ENCODE measurements around the gene PSMD1.

Gene PSMD1

DNA sequence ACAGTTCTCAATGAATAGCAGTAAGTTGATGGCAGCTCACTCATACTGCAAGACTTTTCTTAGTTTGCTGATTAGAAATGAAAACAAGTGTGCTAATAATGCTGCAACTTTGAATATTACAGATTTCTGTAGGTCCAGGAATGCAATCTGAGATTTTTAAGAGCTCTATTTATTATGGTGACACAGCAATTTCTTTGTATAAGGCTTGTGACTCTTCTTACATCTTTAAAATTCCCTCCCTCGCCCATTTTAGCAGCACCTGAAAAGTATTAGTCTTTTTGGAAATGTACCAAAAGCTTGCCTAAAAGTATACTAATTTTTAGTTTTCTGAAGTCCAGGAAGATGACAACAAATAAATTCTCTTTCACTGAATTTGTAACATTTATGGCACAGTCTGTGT lies 72.5 kb downstream of the PSMD1 start:
- Histone ChIP-seq H4K12ac (ENCODE audit: low read depth, low read length) (no peak overlapping the region), H3K4me1 (ENCODE audit: control insufficient read depth in 1 of 2, insufficient read depth in 2 of 2, low read length in 2 of 2) (no peaks in the 10 kb centered on the region), H2AFZ (ENCODE audit: insufficient read depth, low read length, poor library complexity) (no peak overlapping the region), H3K79me2 (ENCODE audit: control insufficient read depth, insufficient read depth, low read length, poor library complexity) (no peaks in the 10 kb centered on the region), H3K14ac (ENCODE audit: low read length) (no peak overlapping the region), H2BK120ac (ENCODE audit: insufficient read depth, low read length, poor library complexity) (no peak overlapping the region), H3K36me3 (ENCODE audit: control insufficient read depth in 1 of 2, insufficient read depth in 2 of 2, low read length in 2 of 2) (peaks cover 2 to 3% of the 10 kb centered on the region in 2 experiments), H4K8ac (ENCODE audit: low read depth, low read length) (no peak overlapping the region), H3K4ac (ENCODE audit: low read depth, low read length) (no peak overlapping the region), H2BK12ac (ENCODE audit: low read length) (no peak overlapping the region), H3K23ac (ENCODE audit: low read length) (no peak overlapping the region), H2AK5ac (ENCODE audit: low read length) (no peak overlapping the region), H3K9me3 (ENCODE audit: insufficient read depth, low read depth, low read length) (no peaks in the 10 kb centered on the region), H3K27ac (ENCODE audit: low read depth, low read length) (no peak overlapping the region), H3K9ac (ENCODE audit: low read length) (no peak overlapping the region), H2BK5ac (ENCODE audit: low read depth, low read length, poor library complexity) (no peak overlapping the region), H3K18ac (ENCODE audit: low read length) (no peak overlapping the region), H3K4me3 (ENCODE audit: low read depth, low read length) (no peak overlapping the region), H3K4me2 (ENCODE audit: low read length) (no peak overlapping the region), H4K91ac (ENCODE audit: low read depth, low read length) (no peak overlapping the region), H3K27me3 (ENCODE audit: insufficient read depth, low read length) (no peaks in the 10 kb centered on the region), H3K79me1 (ENCODE audit: low read length) (no peaks in the 10 kb centered on the region)
- WGBS (ENCODE audit: extremely low coverage, insufficient coverage, insufficient read length), result no CpG with 5 or more reads among the region's 1 CpG
- DNase-seq, result no peak

DNA sequence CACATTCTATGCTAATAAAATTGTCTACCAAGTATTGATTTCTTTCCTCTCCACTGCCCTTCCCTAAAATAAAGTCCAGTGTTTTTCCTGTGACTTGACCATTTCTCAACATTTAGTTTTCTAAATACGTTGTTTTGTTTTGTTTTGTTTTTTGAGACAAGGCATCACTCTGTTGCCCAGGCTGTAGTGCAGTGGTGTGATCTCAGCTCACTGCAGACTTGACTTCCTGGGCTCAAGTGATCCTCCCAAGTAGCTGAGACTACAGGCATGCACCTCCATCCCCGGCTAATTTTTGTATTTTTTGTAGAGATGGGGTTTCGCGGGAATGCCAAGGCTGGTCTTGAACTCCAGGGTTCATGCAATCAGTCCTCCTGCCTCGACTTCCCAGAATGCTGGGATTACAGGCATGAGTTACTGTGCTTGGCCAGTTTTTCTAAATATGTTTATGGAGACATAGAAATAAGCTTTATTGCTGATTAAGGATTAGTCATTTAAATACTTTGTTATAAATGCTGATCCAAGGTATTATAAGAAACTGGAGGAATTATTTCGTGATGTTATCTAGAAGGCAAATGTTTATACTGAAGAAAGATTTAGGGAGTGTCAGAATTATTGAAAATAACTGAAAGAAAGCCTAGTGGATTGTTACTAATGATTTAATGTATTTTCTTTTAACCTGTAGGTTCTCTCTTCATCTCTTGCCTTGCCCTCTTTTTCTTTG lies 73.8 kb downstream of the PSMD1 start:
- Histone ChIP-seq H3K79me2 (ENCODE audit: control insufficient read depth, insufficient read depth, low read length, poor library complexity) (no peaks in the 10 kb centered on the region), H4K91ac (ENCODE audit: low read depth, low read length) (no peak overlapping the region), H3K27ac (ENCODE audit: low read depth, low read length) (no peak overlapping the region), H3K36me3 (ENCODE audit: control insufficient read depth in 1 of 2, insufficient read depth in 2 of 2, low read length in 2 of 2) (peaks cover 2 to 3% of the 10 kb centered on the region in 2 experiments), H3K23ac (ENCODE audit: low read length) (no peak overlapping the region), H2BK5ac (ENCODE audit: low read depth, low read length, poor library complexity) (no peak overlapping the region), H4K12ac (ENCODE audit: low read depth, low read length) (no peak overlapping the region), H3K14ac (ENCODE audit: low read length) (no peak overlapping the region), H3K9ac (ENCODE audit: low read length) (no peak overlapping the region), H3K79me1 (ENCODE audit: low read length) (no peaks in the 10 kb centered on the region), H3K18ac (ENCODE audit: low read length) (no peak overlapping the region), H3K4me3 (ENCODE audit: low read depth, low read length) (no peak overlapping the region), H4K8ac (ENCODE audit: low read depth, low read length) (no peak overlapping the region), H3K9me3 (ENCODE audit: insufficient read depth, low read depth, low read length) (no peaks in the 10 kb centered on the region), H3K4me1 (ENCODE audit: control insufficient read depth in 1 of 2, insufficient read depth in 2 of 2, low read length in 2 of 2) (no peaks in the 10 kb centered on the region), H2BK120ac (ENCODE audit: insufficient read depth, low read length, poor library complexity) (no peak overlapping the region), H3K4ac (ENCODE audit: low read depth, low read length) (no peak overlapping the region), H2AFZ (ENCODE audit: insufficient read depth, low read length, poor library complexity) (no peak overlapping the region), H3K4me2 (ENCODE audit: low read length) (no peak overlapping the region), H2BK12ac (ENCODE audit: low read length) (no peak overlapping the region), H3K27me3 (ENCODE audit: insufficient read depth, low read length) (no peaks in the 10 kb centered on the region), H2AK5ac (ENCODE audit: low read length) (no peak overlapping the region)
- no CpG with 5 or more reads among the region's 6 CpGs for WGBS (ENCODE audit: extremely low coverage, insufficient coverage, insufficient read length)
- no peak for DNase-seq

- no peaks in the 10 kb centered on the region for H3K9me3 ChIP-seq (ENCODE audit: insufficient read depth, low read depth, low read length)
- no peak overlapping the region for H3K4me3 ChIP-seq (ENCODE audit: low read depth, low read length)
- H3K18ac ChIP-seq (ENCODE audit: low read length), result no peak overlapping the region
- no peak for DNase-seq
- H2AFZ ChIP-seq (ENCODE audit: insufficient read depth, low read length, poor library complexity), result no peak overlapping the region
- H3K79me1 ChIP-seq (ENCODE audit: low read length), result no peaks in the 10 kb centered on the region
- no peak overlapping the region for H3K23ac ChIP-seq (ENCODE audit: low read length)
- H2BK12ac ChIP-seq (ENCODE audit: low read length), result no peak overlapping the region
- H3K4me1 ChIP-seq (ENCODE audit: control insufficient read depth in 1 of 2, insufficient read depth in 2 of 2, low read length in 2 of 2), result no peaks in the 10 kb centered on the region
- no peak overlapping the region for H2BK120ac ChIP-seq (ENCODE audit: insufficient read depth, low read length, poor library complexity)
- H4K8ac ChIP-seq (ENCODE audit: low read depth, low read length), result no peak overlapping the region
- no peak overlapping the region for H2BK5ac ChIP-seq (ENCODE audit: low read depth, low read length, poor library complexity)
- no peak overlapping the region for H4K12ac ChIP-seq (ENCODE audit: low read depth, low read length)
- no peak overlapping the region for H3K4ac ChIP-seq (ENCODE audit: low read depth, low read length)
- no peaks in the 10 kb centered on the region for H3K27me3 ChIP-seq (ENCODE audit: insufficient read depth, low read length)
- no CpG with 5 or more reads among the region's 1 CpG for WGBS (ENCODE audit: extremely low coverage, insufficient coverage, insufficient read length)
- H3K79me2 ChIP-seq (ENCODE audit: control insufficient read depth, insufficient read depth, low read length, poor library complexity), result no peaks in the 10 kb centered on the region
- no peak overlapping the region for H3K9ac ChIP-seq (ENCODE audit: low read length)
- no peak overlapping the region for H4K91ac ChIP-seq (ENCODE audit: low read depth, low read length)
- H2AK5ac ChIP-seq (ENCODE audit: low read length), result no peak overlapping the region
- no peak overlapping the region for H3K4me2 ChIP-seq (ENCODE audit: low read length)
- no peak overlapping the region for H3K27ac ChIP-seq (ENCODE audit: low read depth, low read length)
- H3K14ac ChIP-seq (ENCODE audit: low read length), result no peak overlapping the region
- peaks cover 2 to 3% of the 10 kb centered on the region in 2 experiments for H3K36me3 ChIP-seq (ENCODE audit: control insufficient read depth in 1 of 2, insufficient read depth in 2 of 2, low read length in 2 of 2)
Observed at GRCh38 chr2:231132129-231132528, 75.5 kb downstream of the PSMD1 start.

DNA sequence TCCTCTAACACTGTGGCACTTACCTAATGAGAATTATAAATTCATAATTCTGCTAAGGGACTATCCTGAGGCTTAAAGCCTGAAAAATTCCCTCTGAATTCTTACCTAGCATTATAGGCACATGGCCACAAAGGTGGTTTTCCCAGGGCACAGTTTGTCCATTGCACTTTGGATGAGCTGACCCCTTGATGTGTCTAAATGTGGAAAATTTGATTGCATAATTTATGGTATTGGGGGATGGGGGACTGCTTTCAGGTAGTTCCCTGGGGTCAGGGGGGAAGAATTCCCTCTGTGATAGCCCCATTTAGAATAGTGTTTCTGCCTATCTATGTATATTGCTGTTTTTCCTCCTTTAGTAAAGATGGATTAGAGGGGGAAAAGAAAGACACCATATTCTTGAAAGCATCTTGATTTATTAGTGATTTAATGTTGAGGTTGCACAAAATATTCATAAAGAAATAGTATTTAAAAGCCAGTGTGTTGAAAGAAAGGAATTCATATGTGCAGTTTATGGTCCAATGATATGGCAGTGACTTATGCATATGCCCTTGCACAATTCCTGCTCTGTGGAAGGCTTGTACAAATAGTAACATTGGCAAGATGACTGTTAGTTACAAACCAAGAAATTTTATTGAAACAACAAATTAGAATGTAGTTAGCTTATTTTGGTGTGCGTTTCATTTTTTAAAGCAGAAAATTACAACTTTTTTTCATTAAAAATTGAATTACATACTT lies 76.9 kb downstream of the PSMD1 start:
- Histone ChIP-seq H4K91ac (ENCODE audit: low read depth, low read length) (no peak overlapping the region), H3K27ac (ENCODE audit: low read depth, low read length) (no peak overlapping the region), H3K36me3 (ENCODE audit: control insufficient read depth in 1 of 2, insufficient read depth in 2 of 2, low read length in 2 of 2) (peaks cover 0 to 3% of the 10 kb centered on the region in 2 experiments), H3K4me3 (ENCODE audit: low read depth, low read length) (no peak overlapping the region), H4K8ac (ENCODE audit: low read depth, low read length) (no peak overlapping the region), H2AFZ (ENCODE audit: insufficient read depth, low read length, poor library complexity) (no peak overlapping the region), H3K27me3 (ENCODE audit: insufficient read depth, low read length) (no peaks in the 10 kb centered on the region), H2BK5ac (ENCODE audit: low read depth, low read length, poor library complexity) (no peak overlapping the region), H3K14ac (ENCODE audit: low read length) (no peak overlapping the region), H3K79me2 (ENCODE audit: control insufficient read depth, insufficient read depth, low read length, poor library complexity) (no peaks in the 10 kb centered on the region), H2BK120ac (ENCODE audit: insufficient read depth, low read length, poor library complexity) (no peak overlapping the region), H3K18ac (ENCODE audit: low read length) (no peak overlapping the region), H2BK12ac (ENCODE audit: low read length) (no peak overlapping the region), H3K4ac (ENCODE audit: low read depth, low read length) (no peak overlapping the region), H4K12ac (ENCODE audit: low read depth, low read length) (no peak overlapping the region), H2AK5ac (ENCODE audit: low read length) (no peak overlapping the region), H3K23ac (ENCODE audit: low read length) (no peak overlapping the region), H3K4me2 (ENCODE audit: low read length) (no peak overlapping the region), H3K9ac (ENCODE audit: low read length) (no peak overlapping the region), H3K79me1 (ENCODE audit: low read length) (no peaks in the 10 kb centered on the region), H3K4me1 (ENCODE audit: control insufficient read depth in 1 of 2, insufficient read depth in 2 of 2, low read length in 2 of 2) (no peaks in the 10 kb centered on the region), H3K9me3 (ENCODE audit: insufficient read depth, low read depth, low read length) (no peaks in the 10 kb centered on the region)
- WGBS (ENCODE audit: extremely low coverage, insufficient coverage, insufficient read length), result no CpG with 5 or more reads among the region's 1 CpG
- no peak for DNase-seq

Data from trophoblast cell (in vitro differentiated cells and primary cell).